Osteocyte (in vitro differentiated cells): ENCODE results near the gene XDH. TPM values are rescaled to one million over a fixed set of nuclear protein-coding genes. Genes with fewer than 3 reads are reported as not detected.

Source experiments
- DNase-seq: peaks from one replicate; pipeline ENCODE4 v3.0.0; 2021; ENCODE audit warnings: mixed read lengths; ENCODE audit not compliant: unreplicated experiment; ENCODE audit errors: extremely low spot score
- H3K27ac Mint-ChIP-seq: one replicate; pipeline ENCODE4 v1.8.0; 2021; ENCODE audit warnings: mild to moderate bottlenecking, mixed read lengths; ENCODE audit not compliant: unreplicated experiment
- H3K27me3 Mint-ChIP-seq: one replicate; pipeline ENCODE4 v1.8.0; 2021; ENCODE audit warnings: mixed read lengths; ENCODE audit not compliant: unreplicated experiment
- H3K36me3 Mint-ChIP-seq: one replicate; pipeline ENCODE4 v1.8.0; 2021; ENCODE audit warnings: mixed read lengths; ENCODE audit not compliant: unreplicated experiment
- H3K4me1 Mint-ChIP-seq: one replicate; pipeline ENCODE4 v1.8.0; 2021; ENCODE audit warnings: mixed read lengths; ENCODE audit not compliant: unreplicated experiment
- H3K4me3 Mint-ChIP-seq: one replicate; pipeline ENCODE4 v1.8.0; 2021; ENCODE audit warnings: mild to moderate bottlenecking, moderate library complexity, mixed read lengths; ENCODE audit not compliant: unreplicated experiment
- H3K9me3 Mint-ChIP-seq: one replicate; pipeline ENCODE4 v1.8.0; 2021; ENCODE audit warnings: mixed read lengths; ENCODE audit not compliant: unreplicated experiment
- total RNA-seq: library from RNA; stranded (reverse); gene quantifications from 2 replicates; pipeline ENCODE4 v1.2.1, GENCODE V29; 2021
- TF ChIP-seq, protein P1 (sequence below): fragments of 200-600 bp; sonication (generic); IDR thresholded peaks from 2 replicates; pipeline ENCODE4 v1.5.0; 2021; ENCODE audit warnings: antibody characterized with exemption, mild to moderate bottlenecking, moderate library complexity

XDH gene
- total RNA-seq, 1 donor from 2014 or later = 0.99 TPM

DNA sequence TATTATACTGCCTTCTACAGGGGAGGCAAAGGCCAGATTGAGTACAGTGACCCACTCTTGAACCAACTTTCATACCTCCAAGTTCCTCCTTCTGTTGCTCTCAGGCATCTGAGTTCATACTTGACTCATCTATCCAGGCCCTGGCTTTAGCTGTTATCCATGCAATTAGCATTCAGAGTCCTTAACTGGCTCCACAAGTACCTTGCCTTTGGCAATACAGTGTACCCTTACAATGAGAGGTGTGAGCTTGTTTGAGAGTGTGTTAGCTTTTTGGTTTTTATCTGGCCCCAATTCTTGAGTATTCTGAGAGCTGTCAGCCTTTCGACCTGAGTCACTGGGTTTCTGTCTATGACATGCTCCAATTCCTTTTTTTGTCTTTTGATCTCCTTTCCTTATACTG lies 120.3 kb downstream of the XDH start:
- H3K9me3 Mint-ChIP-seq = no peaks in the 10 kb centered on the region
- TF ChIP-seq, protein P1, sequence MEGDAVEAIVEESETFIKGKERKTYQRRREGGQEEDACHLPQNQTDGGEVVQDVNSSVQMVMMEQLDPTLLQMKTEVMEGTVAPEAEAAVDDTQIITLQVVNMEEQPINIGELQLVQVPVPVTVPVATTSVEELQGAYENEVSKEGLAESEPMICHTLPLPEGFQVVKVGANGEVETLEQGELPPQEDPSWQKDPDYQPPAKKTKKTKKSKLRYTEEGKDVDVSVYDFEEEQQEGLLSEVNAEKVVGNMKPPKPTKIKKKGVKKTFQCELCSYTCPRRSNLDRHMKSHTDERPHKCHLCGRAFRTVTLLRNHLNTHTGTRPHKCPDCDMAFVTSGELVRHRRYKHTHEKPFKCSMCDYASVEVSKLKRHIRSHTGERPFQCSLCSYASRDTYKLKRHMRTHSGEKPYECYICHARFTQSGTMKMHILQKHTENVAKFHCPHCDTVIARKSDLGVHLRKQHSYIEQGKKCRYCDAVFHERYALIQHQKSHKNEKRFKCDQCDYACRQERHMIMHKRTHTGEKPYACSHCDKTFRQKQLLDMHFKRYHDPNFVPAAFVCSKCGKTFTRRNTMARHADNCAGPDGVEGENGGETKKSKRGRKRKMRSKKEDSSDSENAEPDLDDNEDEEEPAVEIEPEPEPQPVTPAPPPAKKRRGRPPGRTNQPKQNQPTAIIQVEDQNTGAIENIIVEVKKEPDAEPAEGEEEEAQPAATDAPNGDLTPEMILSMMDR = no peak
- no peaks in the 10 kb centered on the region for H3K36me3 Mint-ChIP-seq
- H3K27me3 Mint-ChIP-seq = no peaks in the 10 kb centered on the region
- no peak for DNase-seq
- H3K4me3 Mint-ChIP-seq = no peak overlapping the region
- peaks cover 40% of the 10 kb centered on the region for H3K4me1 Mint-ChIP-seq
- no peak overlapping the region for H3K27ac Mint-ChIP-seq

DNA sequence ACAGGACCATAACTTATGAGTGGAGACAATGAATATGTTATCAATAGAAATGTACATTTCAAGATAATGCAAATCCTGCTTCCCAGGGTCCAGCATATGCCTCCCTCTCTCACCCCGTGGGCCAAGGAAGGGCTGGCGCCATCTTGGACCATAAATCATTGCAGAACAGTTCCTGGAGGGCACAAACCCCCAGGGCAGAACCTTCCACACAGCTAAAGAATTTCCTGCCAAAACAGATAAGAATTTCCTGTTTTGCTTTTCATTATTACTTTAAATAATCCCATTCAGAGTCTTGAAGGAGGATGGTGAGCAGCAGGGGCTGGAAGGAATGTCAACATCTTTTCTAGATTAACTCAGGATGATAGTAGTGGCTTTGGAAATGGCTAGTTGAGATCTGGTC lies 126.9 kb downstream of the XDH start:
- Mint-ChIP-seq H3K36me3 (no peaks in the 10 kb centered on the region), H3K27ac (peak overlapping the region; percentile 52), H3K9me3 (no peaks in the 10 kb centered on the region), H3K4me3 (no peak overlapping the region), H3K4me1 (peaks cover 31% of the 10 kb centered on the region), H3K27me3 (no peaks in the 10 kb centered on the region)
- TF ChIP-seq, protein P1 = no peak
- DNase-seq = no peak

DNA sequence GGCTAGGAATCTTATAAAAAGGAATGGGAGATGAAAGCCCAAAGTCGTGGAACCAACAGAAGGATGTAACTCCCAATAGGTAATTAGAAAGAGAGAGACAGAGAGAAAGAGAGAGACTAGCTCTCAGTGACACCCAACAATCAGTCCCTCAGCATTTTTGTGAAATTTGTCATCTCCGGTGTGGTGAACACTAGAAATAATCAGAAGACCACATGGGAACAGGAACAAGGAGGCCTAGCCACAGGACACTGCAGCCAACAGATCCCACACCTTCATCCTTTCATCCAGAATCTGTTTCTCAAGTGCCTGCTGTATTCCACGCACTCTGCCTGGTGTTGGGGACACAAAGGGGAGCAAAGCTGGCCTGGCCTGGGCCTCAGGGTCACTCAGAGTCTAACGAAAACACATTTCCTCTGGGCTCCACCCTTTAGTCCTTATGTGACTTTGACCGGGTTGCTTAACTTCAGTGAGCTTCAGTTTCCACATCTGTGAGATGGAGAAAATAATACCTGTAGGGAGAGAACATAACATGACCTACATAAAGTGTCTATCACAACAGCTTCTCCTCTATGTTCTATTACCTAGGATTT lies 127.5 kb downstream of the XDH start:
- Mint-ChIP-seq H3K27me3 (no peaks in the 10 kb centered on the region), H3K36me3 (no peaks in the 10 kb centered on the region), H3K4me3 (no peak overlapping the region), H3K4me1 (peaks cover 34% of the 10 kb centered on the region), H3K27ac (peak overlapping the region; percentile 52), H3K9me3 (no peaks in the 10 kb centered on the region)
- TF ChIP-seq, protein P1 = no peak
- DNase-seq = no peak

DNA sequence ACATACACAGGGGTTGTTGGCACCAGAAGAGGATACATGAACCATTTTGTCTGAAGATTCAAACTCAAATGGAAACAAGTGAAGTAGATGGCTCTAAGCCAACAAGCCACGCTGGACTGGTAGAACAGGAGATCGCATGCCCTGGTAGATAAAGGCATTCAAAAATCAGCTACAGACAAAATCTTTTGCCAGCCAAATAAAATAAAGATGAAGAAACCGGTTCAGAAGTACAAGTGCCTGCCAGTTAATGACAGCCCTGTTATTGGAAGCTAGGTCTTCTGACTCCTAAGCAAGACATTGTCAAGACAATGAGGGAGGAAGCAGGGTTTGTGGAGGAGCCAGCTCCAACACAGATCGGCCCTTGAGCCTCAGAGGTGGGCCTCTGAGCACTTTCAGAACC lies 128.3 kb downstream of the XDH start:
- no peaks in the 10 kb centered on the region for H3K9me3 Mint-ChIP-seq
- H3K4me3 Mint-ChIP-seq = no peak overlapping the region
- no peak for DNase-seq
- TF ChIP-seq, protein P1 = no peak
- H3K27ac Mint-ChIP-seq = no peak overlapping the region
- peaks cover 34% of the 10 kb centered on the region for H3K4me1 Mint-ChIP-seq
- no peaks in the 10 kb centered on the region for H3K27me3 Mint-ChIP-seq
- H3K36me3 Mint-ChIP-seq = no peaks in the 10 kb centered on the region

Other genes starting within 250 kb of the XDH start
- gene CAPN14, start 197.2 kb downstream of the XDH start, total RNA-seq = 0.13 and 0.24 TPM in 2 replicates
- gene EHD3, start 180.6 kb downstream of the XDH start, total RNA-seq = 25.9 and 26.2 TPM in 2 replicates
- not detected in 2 replicates for gene SRD5A2, start 166.2 kb upstream of the XDH start, total RNA-seq